T-helper 1 cell treated with Interleukin-12 subunit alpha and Interleukin-12 subunit beta and Interleukin-4 antibody, amounts not matched to agents 30 ng/mL and 1 ng/mL, for 36 hours (primary cell): ENCODE measurements around the gene BICDL1. TPM values are rescaled to one million over a fixed set of nuclear protein-coding genes. Genes with fewer than 3 reads are reported as not detected.

Experiments
- intact Hi-C: fragments of 100-400 bp; cut with micrococcal nuclease; formaldehyde crosslinking; loops from one replicate; pipeline ENCODE4 v1.15.1; 2024
- total RNA-seq: library from RNA; stranded (reverse); gene quantifications from 2 replicates; pipeline ENCODE4 v1.2.3, GENCODE V29; 2022

The BICDL1 gene
- total RNA-seq, 1 donor from 2014 or later = 106 TPM

- intact Hi-C loops = no loop called here
These were observed 89.8 kb downstream of the BICDL1 start for GRCh38 chr12:120078868-120079267.

GRCh38 chr12:120079411-120080400 is 90.7 kb downstream of the BICDL1 start:
- intact Hi-C loops = no loop called here

DNA sequence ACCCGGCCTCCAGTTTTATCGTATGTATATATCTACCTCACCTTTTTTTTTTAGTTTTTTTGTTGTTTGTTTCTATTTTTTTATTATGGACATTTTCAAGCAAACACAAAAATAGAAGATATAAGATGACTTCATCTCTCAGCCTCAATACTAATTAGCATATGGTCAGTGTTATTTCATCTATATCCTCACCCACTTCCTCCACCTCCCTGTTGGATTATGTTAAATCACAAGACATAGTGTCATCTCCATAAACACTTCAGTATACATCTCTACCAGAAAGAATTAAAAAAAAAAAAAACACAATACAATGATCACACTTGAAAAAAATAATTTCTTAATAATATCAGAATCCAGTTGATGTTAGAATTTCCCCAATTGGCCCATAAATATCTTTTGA is 92.6 kb downstream of the BICDL1 start:
- intact Hi-C loops = no loop called here

GRCh38 chr12:120085920-120086645 is 97.0 kb downstream of the BICDL1 start:
- intact Hi-C loops = no loop called here

GRCh38 chr12:120086801-120087621 is 98.0 kb downstream of the BICDL1 start:
- intact Hi-C loops = loop anchor here (1.0 kb wide), 13 partner anchors 29 to 420 kb away; partner anchors contain the start of genes CIT, RAB35 and RPLP0

DNA sequence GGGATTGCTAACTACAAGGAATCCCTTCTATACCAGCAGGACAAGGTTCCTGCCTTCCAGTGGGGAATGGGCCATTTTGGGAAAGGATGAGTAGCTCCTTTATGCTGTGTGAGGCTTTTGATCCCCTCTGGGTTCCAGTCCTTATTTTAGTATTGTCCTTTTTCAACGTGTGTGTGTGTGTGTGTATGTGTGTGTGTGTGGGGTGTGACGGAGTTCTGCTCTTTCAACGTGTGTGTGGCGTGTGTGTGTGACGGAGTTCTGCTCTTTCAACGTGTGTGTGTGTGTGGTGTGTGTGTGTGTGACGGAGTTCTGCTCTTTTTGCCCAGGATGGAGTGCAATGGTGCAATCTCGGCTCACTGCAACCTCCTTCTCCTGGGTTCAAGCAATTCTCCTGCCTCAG is 100.1 kb downstream of the BICDL1 start:
- intact Hi-C loops = no loop called here

DNA sequence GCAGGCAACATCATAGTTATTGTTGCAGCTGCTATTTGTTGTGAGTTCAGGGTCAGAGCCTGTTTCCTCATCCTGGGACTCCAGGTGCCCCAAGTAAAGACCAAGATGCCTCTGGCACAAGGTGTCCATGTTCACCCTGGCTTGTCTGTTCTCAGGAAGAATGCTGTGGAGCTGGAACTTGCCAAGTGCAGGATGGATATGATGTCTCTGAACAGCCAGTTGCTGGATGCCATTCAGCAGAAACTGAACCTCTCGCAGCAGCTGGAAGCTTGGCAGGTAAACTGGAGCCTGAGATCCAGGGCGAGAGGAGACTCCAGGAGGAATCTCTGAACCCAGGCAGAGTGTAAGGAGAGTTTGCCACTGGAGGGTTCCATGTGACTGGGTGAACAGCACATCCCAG is 100.8 kb downstream of the BICDL1 start:
- intact Hi-C loops = no loop called here

- intact Hi-C loops = no loop called here
These were observed 101.2 kb downstream of the BICDL1 start for GRCh38 chr12:120090206-120090605.

- intact Hi-C loops = no loop called here
These were observed 101.7 kb downstream of the BICDL1 start for GRCh38 chr12:120090626-120091295.

GRCh38 chr12:120091371-120092090 is 102.5 kb downstream of the BICDL1 start:
- intact Hi-C loops = no loop called here

DNA sequence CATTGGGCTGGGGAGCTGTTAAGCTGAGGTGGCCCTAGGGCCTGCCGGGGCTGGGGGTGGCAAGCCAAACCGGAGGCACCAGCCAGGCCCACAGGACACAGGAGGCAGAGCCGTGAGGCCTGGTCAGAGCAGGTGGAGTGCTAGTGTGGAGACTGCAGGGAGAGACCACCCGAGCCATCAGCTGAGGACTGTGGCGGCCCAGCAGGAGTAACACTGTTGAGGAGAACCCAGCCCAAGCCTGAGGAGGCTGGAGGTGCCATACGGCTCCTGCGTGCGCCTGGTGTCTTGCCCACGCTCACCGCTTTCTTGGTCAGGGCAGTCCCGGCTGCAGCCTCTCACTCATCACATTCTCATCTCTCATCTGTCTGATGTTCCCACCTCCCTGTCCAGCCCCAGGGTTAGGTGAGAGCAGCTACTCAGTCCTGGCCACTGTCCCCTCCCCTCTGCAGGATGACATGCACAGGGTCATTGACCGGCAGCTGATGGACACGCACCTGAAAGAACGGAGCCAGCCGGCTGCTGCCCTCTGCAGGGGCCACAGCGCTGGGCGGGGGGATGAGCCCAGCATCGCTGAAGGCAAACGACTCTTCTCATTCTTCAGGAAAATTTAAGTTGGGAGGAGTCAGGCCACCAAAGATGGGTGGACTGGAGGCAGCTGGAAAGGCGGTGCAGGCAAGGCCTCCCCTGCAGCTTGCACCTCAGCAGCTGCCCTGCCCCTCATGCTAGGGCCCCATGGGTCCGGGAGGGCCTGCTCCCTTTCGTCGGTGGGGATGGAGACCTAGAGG is 103.7 kb downstream of the BICDL1 start:
- intact Hi-C loops = no loop called here

DNA sequence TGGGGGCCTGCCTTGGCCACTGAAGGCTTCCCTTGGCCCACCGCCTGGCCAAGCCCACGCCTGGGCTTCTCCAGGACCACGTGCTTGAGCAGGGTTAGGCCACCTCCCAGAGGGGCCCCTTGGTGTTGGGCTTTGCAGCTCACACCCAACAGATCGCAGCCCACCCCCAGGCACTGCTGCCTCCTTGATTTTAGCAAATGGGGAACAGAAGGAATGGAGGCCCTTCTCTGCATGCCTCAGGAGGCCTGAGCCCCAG is 104.2 kb downstream of the BICDL1 start:
- intact Hi-C loops = no loop called here

GRCh38 chr12:120093592-120094355 is 104.7 kb downstream of the BICDL1 start:
- intact Hi-C loops = no loop called here

DNA sequence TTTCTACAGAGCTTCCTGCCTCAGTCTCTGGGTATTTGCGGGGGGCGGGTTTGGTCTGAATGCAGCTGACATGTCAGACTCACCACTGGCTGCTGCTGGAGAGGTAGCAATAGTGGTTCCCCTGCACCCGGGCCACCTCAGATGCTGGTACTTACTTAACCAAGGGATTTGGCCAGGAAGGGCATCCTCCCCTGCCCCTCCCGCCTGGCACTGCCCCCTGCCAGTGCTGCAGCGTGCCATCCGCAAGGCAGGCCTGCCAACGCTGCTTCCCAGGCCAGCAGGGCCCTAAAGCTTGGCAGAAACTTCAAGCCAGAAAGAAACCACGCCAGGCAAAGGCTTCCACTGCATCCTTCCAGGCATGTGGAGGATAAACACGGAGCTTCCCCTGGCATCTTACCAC is 105.4 kb downstream of the BICDL1 start:
- intact Hi-C loops = no loop called here

DNA sequence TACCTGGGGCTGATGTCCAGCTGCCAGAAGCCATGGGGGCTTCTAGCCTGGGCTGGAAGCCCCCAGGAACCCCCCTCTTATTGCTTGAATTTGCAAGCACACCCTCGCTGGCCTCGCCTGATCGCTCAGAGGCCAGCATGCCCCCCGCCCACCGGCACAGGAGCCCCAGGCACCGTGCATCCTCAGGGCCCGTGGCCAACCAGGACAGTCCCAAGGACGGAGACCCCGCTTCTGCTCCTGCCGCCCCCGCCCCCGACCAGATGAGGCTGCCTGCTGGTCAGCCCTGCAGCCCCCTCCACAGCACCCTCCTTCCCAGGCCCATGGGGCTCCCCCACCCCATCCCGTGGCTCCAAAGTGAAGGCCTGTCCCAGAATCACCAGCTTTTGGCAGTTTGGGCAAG is 106.3 kb downstream of the BICDL1 start:
- intact Hi-C loops = no loop called here

- intact Hi-C loops = no loop called here
These were observed 106.7 kb downstream of the BICDL1 start for GRCh38 chr12:120095736-120096135.

GRCh38 chr12:120096671-120097202 is 107.7 kb downstream of the BICDL1 start:
- intact Hi-C loops = no loop called here

- intact Hi-C loops = no loop called here
These were observed 109.9 kb downstream of the BICDL1 start for GRCh38 chr12:120098756-120099470.
